RWPE1 (cell line): ENCODE results near the gene COTL1.

Experiments
- CTCF ChIA-PET: fragments of 350-600 bp; sonication (Branson Sonifier 250); formaldehyde crosslinking; extraction: SDS; loops from one replicate; lab custom pipeline; 2021; lab: Yijun Ruan, JAX
- POLR2A ChIA-PET: fragments of 400-600 bp; formaldehyde crosslinking; extraction: SDS; loops from one replicate; lab custom pipeline; 2020; ENCODE audit warnings: antibody characterized with exemption; ENCODE audit not compliant: low non-redundant PET; lab: Yijun Ruan, JAX
- DNase-seq: peaks from one replicate; pipeline ENCODE4 v3.0.0; 2012; ENCODE audit warnings: low spot score
- H3K27ac ChIP-seq: fragments of 450-650 bp; 2 replicates; pipeline ENCODE4 v1.5.1; 2017
- TF ChIP-seq, protein P1 (sequence below): fragments of 450-650 bp; conservative IDR thresholded peaks from 2 replicates; pipeline ENCODE4 v1.5.1; 2017; ENCODE audit warnings: low read depth, mild to moderate bottlenecking

Gene COTL1

DNA sequence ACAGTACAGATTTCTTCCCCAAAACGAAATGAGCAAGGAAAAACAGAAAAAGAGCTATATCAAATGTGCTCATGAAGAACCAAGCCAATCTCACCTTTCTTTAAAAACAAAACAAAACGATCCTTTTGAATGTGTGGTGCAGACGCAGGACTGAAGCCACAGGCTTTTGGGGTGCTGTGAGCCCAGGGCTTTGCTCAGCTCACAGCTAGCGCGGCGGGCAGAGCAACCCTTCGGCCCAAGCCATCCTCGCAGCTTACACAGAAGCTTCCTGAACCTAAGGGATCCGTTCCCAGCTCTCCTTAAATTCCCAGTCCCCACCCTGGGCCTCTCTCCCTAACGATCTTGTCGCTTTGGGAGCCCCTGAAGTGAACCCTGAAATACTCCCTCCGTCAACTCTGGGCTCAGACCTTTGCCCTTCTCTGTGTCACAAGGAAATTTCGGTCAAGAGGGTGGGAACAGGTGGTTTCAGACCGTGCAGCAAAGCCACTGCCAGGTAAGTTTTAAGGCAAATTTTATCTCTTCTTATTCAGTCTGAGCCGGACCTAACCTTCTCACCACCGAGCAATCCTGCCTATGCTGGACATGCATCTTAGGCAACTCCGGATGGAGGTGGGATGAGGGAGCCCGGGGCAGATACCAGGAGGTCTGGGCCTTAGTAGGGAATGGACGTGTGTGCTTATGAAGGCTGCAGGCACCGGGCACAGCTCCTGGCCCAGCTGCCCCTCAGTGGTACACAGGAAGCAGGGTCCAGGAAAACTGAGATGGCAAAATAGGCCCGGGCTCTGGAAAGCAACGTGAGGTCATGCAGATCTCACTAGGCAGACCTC is 52.0 kb downstream of the COTL1 start:
- no peak for DNase-seq
- POLR2A ChIA-PET = no interaction called here
- no peak overlapping the region for H3K27ac ChIP-seq
- CTCF ChIA-PET = interaction anchor here (0.6 to 0.8 kb wide), 2 partner anchors 102 to 1424 kb away, joined by 3 read pairs; no protein-coding TSS in a partner anchor
- TF ChIP-seq, protein P1, sequence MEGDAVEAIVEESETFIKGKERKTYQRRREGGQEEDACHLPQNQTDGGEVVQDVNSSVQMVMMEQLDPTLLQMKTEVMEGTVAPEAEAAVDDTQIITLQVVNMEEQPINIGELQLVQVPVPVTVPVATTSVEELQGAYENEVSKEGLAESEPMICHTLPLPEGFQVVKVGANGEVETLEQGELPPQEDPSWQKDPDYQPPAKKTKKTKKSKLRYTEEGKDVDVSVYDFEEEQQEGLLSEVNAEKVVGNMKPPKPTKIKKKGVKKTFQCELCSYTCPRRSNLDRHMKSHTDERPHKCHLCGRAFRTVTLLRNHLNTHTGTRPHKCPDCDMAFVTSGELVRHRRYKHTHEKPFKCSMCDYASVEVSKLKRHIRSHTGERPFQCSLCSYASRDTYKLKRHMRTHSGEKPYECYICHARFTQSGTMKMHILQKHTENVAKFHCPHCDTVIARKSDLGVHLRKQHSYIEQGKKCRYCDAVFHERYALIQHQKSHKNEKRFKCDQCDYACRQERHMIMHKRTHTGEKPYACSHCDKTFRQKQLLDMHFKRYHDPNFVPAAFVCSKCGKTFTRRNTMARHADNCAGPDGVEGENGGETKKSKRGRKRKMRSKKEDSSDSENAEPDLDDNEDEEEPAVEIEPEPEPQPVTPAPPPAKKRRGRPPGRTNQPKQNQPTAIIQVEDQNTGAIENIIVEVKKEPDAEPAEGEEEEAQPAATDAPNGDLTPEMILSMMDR = no peak

GRCh38 chr16:84563786-84564420 is 54.0 kb downstream of the COTL1 start:
- CTCF ChIA-PET = interaction anchor here (1.4 kb wide), 1 partner anchor 53 kb away, joined by 5 read pairs; no protein-coding TSS in a partner anchor
- no peak overlapping the region for H3K27ac ChIP-seq
- TF ChIP-seq, protein P1 = no peak
- DNase-seq = no peak
- POLR2A ChIA-PET = no interaction called here

DNA sequence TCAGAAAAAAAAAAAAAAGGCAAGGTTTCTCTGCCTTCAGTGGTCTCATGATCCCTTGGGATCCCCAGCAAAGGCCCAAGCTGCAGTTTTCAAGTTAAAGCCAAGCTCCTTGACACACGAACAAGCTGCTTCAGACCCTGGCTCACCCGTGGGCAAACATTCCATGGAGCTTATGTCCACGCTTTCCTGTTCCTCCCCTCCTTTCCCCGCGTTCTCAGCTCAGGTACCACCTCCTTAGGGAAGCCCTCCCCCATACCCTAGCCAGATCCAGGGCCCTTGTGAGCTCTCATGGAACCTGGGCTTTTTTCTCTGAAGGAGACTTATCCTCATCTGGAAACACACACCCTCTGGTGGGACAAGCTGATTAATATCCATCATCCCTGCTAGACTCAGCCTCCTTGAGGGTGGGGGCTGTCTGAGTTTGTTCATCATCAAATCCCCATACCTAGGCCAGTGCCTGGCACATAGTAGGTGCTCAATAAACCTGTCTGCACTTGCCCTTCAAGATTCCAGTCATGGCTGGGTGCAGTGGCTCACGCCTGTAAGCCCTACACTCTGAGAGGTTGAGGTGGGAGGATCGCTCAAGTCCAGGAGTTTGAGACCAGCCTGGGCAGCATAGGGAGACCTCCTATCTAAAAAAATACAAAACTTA is 54.7 kb downstream of the COTL1 start:
- ChIA-PET CTCF (interaction anchor here (1.4 kb wide), 1 partner anchor 53 kb away, joined by 5 read pairs; no protein-coding TSS in a partner anchor), POLR2A (no interaction called here)
- TF ChIP-seq, protein P1 = no peak
- H3K27ac ChIP-seq = no peak overlapping the region
- DNase-seq = no peak

DNA sequence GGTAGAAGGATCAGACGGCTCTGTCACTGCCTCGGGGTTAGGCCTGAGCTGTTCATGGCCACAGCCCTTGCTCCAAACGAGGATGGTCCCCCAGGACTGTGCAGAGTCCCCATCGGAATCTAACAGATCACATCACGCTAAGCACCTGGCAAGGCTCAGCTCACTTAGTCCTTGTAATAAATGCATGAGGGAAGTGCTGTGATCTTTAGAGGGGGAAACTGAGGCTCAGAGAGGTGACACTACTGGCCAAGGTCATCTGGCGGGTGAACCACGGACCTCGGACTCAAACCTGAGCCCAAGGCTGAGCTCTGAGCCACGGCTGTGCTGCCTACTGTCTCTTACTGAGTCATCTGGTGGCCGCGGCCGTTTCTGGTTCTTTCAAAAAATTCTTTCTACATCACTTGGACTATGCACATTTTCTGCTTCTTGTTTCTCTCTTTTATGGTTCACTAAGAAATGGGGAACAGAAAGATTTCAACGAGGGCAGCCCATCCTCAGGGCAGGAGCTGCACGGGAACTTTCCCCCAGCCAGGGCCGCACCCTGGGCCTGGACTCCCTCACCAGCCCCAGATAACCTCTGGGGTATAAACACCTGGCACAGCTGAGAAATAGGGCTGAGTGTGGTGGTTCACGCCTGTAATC is 55.6 kb downstream of the COTL1 start:
- POLR2A ChIA-PET = no interaction called here
- CTCF ChIA-PET = interaction anchor here (1.4 kb wide), 1 partner anchor 52 kb away, joined by 5 read pairs; no protein-coding TSS in a partner anchor
- no peak overlapping the region for H3K27ac ChIP-seq
- DNase-seq = no peak
- TF ChIP-seq, protein P1 = no peak

DNA sequence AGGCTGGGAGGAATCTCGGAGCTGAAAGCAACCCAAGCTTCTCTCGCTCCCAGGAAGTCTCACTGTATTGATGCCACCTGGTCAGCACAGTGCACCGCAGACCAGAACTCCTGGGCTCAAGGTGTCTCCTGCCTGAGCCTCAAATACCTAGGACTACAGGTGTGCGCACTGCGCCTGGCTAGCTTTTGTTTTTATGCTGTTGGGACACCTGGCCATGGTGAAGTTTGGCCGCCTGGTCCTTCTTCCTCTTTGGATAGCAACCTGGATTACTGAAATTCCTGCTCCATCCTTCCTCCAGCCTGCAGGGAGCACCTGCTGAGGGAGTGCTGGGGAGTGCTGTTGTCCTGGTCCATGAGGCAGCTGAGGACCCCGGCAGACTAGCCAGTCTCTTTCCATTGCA is 56.6 kb downstream of the COTL1 start:
- DNase-seq = no peak
- no peak overlapping the region for H3K27ac ChIP-seq
- ChIA-PET POLR2A (no interaction called here), CTCF (no interaction called here)
- TF ChIP-seq, protein P1 = no peak

GRCh38 chr16:84560269-84560668 is 57.6 kb downstream of the COTL1 start:
- no peak overlapping the region for H3K27ac ChIP-seq
- CTCF ChIA-PET = no interaction called here
- TF ChIP-seq, protein P1 = no peak
- DNase-seq = no peak
- POLR2A ChIA-PET = no interaction called here
